SH-SY5Y (cell line): ENCODE results near the gene CHRD.

Experiments used
- GATA2 ChIP-seq: IDR thresholded peaks from 2 replicates; pipeline ENCODE4 v1.6.1; 2011; ENCODE audit warnings: mild to moderate bottlenecking, low read depth, low read length
- GATA3 ChIP-seq: IDR thresholded peaks from 2 replicates; pipeline ENCODE4 v1.6.1; 2011; ENCODE audit warnings: low read depth, mild to moderate bottlenecking, low read length, moderate library complexity

Gene CHRD

DNA sequence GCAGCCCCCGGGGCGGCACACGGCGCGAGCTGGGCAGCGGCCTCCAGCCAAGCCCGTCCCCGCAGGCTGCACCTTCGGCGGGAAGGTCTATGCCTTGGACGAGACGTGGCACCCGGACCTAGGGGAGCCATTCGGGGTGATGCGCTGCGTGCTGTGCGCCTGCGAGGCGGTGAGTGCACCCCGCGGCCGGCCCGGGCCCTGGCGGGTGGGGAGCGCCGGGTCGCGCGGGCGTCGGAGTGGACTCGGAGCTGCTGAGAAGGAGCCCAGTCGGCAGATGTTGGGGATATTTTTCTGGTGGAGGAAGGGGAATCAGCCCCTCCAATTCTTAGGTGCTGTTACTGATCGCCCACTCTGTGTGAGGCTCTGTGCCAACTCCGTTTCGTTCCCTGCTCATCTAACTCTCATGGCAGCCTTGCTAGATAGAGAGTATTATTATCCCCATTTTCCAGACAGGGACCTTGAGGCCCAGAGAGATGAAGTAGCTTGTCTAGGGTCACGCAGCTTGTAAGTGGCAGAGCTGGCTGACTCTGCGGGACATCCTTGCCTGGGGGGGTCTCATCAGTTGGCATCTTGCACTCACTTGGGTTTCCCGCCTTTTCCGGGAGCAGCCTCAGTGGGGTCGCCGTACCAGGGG, 890 bp downstream of the CHRD start:
- no peak for TF ChIP-seq GATA2
- no peak for TF ChIP-seq GATA3

DNA sequence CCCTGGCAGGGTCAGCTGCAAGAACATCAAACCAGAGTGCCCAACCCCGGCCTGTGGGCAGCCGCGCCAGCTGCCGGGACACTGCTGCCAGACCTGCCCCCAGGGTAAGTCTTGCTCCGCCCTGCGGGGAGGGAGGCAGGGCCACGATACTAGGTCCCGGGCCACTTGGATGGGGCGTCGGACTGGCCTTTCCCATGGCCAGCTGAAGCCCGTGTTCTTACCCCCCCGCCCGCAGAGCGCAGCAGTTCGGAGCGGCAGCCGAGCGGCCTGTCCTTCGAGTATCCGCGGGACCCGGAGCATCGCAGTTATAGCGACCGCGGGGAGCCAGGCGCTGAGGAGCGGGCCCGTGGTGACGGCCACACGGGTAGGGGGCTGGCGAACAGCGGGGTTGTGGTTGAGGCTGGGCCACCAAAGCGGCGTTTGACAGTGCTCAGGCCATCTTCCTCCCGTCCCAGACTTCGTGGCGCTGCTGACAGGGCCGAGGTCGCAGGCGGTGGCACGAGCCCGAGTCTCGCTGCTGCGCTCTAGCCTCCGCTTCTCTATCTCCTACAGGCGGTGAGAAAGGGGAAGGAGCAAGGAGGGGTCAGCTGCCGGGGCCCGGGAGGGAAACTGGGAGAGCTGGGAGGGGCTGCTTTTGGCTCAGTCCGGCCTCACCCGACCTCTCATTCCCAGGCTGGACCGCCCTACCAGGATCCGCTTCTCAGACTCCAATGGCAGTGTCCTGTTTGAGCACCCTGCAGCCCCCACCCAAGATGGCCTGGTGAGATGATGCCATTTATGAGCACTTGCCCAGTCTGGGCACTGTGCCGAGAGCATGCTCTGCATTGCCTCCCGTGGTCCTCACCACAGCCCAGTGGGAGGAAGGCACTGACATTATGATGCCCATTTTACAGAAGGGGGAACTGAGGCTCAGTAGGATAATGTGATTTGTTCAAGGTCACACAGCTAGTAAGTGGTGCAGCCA, 1.7 kb downstream of the CHRD start:
- TF ChIP-seq GATA3 (no peak), GATA2 (no peak)

DNA sequence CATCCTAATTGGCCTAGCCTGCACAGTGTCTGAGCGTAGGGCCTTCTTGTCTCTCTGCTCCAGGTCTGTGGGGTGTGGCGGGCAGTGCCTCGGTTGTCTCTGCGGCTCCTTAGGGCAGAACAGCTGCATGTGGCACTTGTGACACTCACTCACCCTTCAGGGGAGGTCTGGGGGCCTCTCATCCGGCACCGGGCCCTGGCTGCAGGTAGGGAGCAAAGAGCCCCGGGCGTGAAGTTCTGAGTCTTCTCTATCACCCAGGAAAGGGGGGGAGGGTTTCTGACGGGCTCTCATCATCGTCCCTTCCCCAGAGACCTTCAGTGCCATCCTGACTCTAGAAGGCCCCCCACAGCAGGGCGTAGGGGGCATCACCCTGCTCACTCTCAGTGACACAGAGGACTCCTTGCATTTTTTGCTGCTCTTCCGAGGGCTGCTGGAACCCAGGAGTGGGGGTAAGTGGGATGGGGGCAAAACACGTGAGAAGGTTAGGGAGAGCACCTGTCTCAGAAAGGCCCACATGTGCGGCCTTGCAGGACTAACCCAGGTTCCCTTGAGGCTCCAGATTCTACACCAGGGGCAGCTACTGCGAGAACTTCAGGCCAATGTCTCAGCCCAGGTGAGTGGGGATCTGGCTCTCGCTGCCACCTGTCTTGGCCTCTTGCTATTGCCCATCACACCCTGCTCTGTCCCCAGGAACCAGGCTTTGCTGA, 2.6 kb downstream of the CHRD start:
- TF ChIP-seq GATA2 = no peak
- TF ChIP-seq GATA3 = no peak

DNA sequence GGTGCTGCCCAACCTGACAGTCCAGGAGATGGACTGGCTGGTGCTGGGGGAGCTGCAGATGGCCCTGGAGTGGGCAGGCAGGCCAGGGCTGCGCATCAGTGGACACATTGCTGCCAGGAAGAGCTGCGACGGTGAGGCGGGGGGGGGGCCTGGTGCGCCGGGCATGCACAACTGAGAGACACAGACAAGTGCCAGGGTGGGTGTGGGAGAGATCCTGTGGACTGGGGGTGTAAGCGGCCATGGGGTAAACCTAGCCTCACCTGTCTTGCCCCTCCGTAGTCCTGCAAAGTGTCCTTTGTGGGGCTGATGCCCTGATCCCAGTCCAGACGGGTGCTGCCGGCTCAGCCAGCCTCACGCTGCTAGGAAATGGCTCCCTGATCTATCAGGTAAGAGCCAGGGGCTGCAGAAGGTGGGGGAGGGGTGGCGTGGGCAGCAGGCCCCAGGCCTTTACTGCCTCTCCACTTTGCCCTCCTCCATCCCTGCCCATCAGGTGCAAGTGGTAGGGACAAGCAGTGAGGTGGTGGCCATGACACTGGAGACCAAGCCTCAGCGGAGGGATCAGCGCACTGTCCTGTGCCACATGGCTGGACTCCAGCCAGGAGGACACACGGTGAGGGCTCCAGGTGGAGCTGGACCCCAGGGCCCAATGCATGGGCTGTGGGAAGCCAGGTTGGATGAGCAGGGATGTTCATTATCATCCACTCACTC, 3.3 kb downstream of the CHRD start:
- no peak for TF ChIP-seq GATA3
- no peak for TF ChIP-seq GATA2

DNA sequence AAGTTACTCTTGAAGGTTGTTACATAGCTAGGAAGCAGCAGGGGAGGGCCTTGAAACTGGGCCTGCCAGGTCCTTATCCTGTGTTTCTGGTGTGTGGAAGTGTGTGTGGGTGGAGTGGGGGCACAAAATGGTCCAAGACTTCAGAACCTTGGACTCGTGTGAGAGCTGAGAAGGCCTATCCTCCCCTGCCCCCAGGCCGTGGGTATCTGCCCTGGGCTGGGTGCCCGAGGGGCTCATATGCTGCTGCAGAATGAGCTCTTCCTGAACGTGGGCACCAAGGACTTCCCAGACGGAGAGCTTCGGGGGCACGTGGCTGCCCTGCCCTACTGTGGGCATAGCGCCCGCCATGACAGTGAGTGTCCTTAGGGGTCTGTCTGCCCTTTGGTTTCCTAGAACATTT, 4.5 kb downstream of the CHRD start:
- TF ChIP-seq GATA3 = no peak
- TF ChIP-seq GATA2 = no peak

DNA sequence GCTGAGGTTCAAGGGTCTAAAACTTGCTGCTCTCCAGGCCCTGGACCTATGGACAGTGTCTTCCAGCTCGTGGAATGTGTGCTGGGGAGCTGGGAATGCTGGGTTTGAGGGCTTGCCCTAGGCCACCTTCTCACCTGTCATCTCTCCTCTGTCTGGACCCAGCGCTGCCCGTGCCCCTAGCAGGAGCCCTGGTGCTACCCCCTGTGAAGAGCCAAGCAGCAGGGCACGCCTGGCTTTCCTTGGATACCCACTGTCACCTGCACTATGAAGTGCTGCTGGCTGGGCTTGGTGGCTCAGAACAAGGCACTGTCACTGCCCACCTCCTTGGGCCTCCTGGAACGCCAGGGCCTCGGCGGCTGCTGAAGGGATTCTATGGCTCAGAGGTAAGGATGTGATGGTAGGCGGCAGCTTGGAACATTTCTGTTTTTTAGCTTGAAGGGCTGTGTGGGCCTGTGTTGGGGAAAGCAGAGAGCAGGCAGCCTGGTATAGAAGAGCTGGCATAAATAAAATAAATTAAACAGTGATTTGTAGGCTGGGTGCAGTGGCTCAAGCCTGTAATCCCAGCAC, 5.1 kb downstream of the CHRD start:
- TF ChIP-seq GATA3 (no peak), GATA2 (no peak)

DNA sequence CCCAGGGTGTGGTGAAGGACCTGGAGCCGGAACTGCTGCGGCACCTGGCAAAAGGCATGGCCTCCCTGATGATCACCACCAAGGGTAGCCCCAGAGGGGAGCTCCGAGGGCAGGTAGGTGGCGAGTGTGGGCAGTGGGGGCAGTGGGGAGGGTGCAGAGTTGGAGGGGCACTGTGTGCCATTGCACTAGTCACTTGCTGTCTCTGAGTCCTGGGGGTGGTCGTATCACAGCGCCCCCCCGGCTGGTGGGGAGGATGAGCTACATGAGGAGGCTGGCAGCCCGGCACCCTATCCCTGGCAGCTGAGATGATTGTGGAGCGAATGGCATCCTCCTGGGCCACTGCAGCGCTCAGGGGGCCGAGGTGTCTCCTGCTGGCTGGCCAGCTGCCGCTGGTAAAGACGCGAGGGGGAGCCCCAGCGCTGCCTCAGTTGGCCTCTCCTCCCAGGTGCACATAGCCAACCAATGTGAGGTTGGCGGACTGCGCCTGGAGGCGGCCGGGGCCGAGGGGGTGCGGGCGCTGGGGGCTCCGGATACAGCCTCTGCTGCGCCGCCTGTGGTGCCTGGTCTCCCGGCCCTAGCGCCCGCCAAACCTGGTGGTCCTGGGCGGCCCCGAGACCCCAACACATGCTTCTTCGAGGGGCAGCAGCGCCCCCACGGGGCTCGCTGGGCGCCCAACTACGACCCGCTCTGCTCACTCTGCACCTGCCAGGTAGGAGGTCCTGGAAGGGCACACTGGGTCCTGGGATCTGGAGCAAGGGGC, 6.4 kb downstream of the CHRD start:
- no peak for TF ChIP-seq GATA3
- TF ChIP-seq GATA2 = no peak

DNA sequence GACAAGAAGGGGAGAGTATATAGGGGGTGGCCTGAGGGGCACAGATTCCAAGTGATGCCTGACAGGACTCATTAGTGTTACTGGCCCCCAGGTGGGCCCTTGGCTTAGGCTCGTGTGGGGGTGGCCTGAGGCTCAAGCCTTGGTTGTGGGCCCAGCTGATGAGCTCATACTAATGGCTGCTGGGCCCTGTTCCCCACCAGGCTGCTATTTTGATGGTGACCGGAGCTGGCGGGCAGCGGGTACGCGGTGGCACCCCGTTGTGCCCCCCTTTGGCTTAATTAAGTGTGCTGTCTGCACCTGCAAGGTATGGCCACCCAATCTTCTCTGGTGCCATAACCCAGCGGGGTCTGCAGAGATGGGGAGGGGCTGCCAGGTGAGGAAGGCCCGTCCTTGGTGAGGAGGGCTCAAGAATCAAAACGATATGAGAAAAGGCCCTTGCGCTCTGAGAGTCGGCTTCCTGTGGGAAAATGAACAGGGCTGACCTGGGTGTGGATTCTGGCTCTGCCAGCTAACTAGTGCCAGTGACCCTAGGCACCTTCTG, 7.4 kb downstream of the CHRD start:
- no peak for TF ChIP-seq GATA2
- TF ChIP-seq GATA3 = no peak

DNA sequence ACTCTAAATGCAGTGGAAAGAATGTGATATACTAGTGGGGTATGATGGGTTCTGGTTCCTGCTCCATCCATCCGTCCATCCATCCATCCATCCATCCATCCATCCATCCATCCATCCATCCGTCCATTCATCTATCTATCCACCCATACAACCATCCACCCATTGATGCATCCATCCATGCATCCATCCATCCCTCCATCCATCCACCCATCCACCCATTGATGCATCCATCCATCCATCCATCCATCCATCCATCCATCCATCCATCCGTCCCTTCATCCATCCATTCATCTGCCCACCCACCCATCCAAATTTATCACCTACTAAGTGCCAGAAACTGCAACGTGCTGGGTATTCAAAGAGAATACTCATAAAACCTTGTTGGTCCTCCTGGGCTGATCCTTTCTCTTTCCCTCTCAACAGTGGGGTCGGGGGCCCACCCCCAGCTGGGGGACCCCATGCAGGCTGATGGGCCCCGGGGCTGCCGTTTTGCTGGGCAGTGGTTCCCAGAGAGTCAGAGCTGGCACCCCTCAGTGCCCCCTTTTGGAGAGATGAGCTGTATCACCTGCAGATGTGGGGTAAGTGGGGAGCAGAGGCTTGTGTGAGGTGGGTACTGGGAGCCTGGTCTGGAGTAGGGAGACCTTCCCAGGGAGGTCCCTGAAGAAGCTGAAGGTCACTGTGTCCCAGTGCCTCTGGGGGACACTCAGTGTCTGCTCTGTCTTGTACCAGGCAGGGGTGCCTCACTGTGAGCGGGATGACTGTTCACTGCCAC, 8.5 kb downstream of the CHRD start:
- no peak for TF ChIP-seq GATA2
- TF ChIP-seq GATA3 = no peak

DNA sequence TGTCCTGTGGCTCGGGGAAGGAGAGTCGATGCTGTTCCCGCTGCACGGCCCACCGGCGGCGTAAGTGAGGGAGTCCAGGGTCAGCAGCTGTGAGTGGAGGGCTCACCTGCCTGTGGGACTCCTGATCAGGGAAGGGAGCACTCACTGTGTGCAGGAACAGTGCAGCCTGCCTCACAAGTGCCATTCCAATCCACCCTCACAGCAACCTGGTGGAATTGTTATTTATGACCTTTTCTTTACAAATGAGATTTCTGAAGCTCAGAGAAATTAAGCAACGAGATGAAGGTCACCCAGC, 9.0 kb downstream of the CHRD start:
- TF ChIP-seq GATA3 (no peak), GATA2 (no peak)

DNA sequence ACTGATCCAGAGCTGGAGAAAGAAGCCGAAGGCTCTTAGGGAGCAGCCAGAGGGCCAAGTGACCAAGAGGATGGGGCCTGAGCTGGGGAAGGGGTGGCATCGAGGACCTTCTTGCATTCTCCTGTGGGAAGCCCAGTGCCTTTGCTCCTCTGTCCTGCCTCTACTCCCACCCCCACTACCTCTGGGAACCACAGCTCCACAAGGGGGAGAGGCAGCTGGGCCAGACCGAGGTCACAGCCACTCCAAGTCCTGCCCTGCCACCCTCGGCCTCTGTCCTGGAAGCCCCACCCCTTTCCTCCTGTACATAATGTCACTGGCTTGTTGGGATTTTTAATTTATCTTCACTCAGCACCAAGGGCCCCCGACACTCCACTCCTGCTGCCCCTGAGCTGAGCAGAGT, 9.5 kb downstream of the CHRD start:
- no peak for TF ChIP-seq GATA2
- TF ChIP-seq GATA3 = no peak

DNA sequence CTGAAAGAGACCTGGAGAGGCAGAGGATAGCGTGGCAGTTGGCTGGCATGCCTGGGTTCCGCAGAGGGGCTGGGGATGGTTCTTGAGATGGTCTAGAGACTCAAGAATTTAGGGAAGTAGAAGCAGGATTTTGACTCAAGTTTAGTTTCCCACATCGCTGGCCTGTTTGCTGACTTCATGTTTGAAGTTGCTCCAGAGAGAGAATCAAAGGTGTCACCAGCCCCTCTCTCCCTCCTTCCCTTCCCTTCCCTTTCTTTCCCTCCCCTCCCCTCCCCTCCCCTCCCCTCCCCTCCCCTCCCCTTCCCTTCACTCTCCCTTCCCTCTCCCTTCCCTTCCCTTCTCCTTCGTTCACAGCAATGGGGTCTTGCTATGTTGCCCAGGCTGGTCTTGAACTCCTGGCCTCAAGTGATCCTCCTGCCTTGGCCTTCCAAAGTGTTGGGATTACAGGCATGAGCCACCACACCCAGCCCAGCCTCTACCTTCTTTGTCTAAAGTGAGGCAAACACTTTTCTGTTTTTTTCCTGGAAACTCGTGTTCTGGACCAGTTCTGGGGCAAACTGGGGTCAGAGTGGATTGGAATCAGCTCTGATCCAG, 10.2 kb downstream of the CHRD start:
- TF ChIP-seq GATA3 = no peak
- no peak for TF ChIP-seq GATA2
